SK-N-MC (cell line): ENCODE data around the gene TPD52L1.

Source experiments
- EZH2 ChIP-seq: fragments of 200-600 bp; sonication (generic); IDR thresholded peaks from one replicate; pipeline ENCODE4 v1.6.1; 2017; ENCODE audit warnings: antibody characterized with exemption
- POLR2AphosphoS5 ChIP-seq: IDR thresholded peaks from 2 replicates; pipeline ENCODE4 v1.6.1; 2012; ENCODE audit warnings: mild to moderate bottlenecking, low read depth, low read length, borderline replicate concordance

DNA sequence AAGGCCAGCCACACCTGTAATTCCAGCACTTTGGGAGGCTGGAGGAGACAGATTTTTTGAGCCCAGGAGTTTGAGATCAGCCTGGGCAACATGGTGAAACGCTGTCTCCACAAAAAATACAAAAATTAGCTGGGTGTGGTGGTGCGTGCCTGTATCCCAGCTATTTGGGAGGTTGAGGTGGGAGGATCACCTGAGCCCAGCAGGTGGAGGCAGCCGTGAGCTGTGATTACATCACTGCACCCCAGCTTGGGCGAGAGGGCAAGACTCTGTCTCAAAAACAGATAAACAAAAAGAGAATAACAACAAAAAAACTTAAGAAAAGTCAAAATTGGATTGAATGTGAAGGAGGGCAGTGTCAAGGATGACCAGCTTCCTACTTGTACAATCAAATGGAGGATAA lies 2.9 kb downstream of the TPD52L1 start:
- TF ChIP-seq EZH2 (no peak), POLR2AphosphoS5 (no peak)
